Measurements from ENCODE around the gene ORC3. TPM values are rescaled to one million over a fixed set of nuclear protein-coding genes. Genes with fewer than 3 reads are reported as not detected.

Gene ORC3
- total RNA-seq, 1 experiment from 2014 or later, result 46.5 TPM

DNA sequence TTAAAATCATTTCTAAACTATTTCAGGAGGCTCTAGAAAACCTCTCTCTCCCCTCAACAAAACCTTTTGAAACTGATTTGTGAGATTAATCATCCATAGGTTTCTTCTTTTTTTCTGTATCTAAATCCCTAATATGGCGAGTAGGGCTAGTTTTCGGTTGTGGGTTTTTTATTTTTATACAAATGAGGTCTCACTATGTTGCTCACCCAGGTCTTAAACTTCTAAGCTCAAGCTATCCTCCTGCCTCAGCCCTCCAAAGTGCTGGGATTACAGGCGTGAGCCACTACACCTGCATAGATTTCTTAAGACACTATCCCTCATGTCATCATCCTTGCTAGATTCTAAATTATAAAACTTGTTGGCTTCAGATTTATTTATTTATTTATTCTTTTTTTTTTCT lies 43.9 kb downstream of the ORC3 start:
- no peak for DNase-seq (ENCODE audit: low spot score)
- no peak overlapping the region for H3K27ac ChIP-seq (ENCODE audit: low read depth, low read length, poor library complexity, severe bottlenecking)
- H3K4me3 ChIP-seq (ENCODE audit: low read depth, low read length, poor library complexity, severe bottlenecking), result no peak overlapping the region
- H3K36me3 ChIP-seq (ENCODE audit: insufficient read depth, low read length, poor library complexity, severe bottlenecking), result peaks cover 3% of the 10 kb centered on the region
- CTCF ChIA-PET, result no interaction called here
- no peaks in the 10 kb centered on the region for H3K4me1 ChIP-seq (ENCODE audit: insufficient read depth, low read length, poor library complexity, severe bottlenecking)
- POLR2A ChIA-PET (ENCODE audit: low non-redundant PET), result no interaction called here
- TF ChIP-seq, protein P1, sequence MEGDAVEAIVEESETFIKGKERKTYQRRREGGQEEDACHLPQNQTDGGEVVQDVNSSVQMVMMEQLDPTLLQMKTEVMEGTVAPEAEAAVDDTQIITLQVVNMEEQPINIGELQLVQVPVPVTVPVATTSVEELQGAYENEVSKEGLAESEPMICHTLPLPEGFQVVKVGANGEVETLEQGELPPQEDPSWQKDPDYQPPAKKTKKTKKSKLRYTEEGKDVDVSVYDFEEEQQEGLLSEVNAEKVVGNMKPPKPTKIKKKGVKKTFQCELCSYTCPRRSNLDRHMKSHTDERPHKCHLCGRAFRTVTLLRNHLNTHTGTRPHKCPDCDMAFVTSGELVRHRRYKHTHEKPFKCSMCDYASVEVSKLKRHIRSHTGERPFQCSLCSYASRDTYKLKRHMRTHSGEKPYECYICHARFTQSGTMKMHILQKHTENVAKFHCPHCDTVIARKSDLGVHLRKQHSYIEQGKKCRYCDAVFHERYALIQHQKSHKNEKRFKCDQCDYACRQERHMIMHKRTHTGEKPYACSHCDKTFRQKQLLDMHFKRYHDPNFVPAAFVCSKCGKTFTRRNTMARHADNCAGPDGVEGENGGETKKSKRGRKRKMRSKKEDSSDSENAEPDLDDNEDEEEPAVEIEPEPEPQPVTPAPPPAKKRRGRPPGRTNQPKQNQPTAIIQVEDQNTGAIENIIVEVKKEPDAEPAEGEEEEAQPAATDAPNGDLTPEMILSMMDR (conservative IDR thresholded peaks at IDR 0.05; ENCODE audit: low read depth, low read length), result no peak
- TF ChIP-seq EZH2 (IDR thresholded peaks at IDR 0.05; ENCODE audit: borderline replicate concordance, low read depth, low read length, poor library complexity, severe bottlenecking), result no peak
- intact Hi-C loops (cut with micrococcal nuclease; ENCODE audit: unreplicated experiment), result no loop called here
- no TSS peak for BruUV-seq (replicated peaks)
- no peaks in the 10 kb centered on the region for H3K9me3 ChIP-seq (ENCODE audit: low read depth, low read length, poor library complexity, severe bottlenecking)
- H3K27me3 ChIP-seq (replicated peaks; ENCODE audit: insufficient read depth, low read depth, low read length, poor library complexity), result no peaks in the 10 kb centered on the region

- Histone ChIP-seq H3K36me3 (ENCODE audit: insufficient read depth, low read length, poor library complexity, severe bottlenecking) (peaks cover 8% of the 10 kb centered on the region), H3K27me3 (replicated peaks; ENCODE audit: insufficient read depth, low read depth, low read length, poor library complexity) (no peaks in the 10 kb centered on the region), H3K4me3 (ENCODE audit: low read depth, low read length, poor library complexity, severe bottlenecking) (no peak overlapping the region), H3K9me3 (ENCODE audit: low read depth, low read length, poor library complexity, severe bottlenecking) (no peaks in the 10 kb centered on the region), H3K27ac (ENCODE audit: low read depth, low read length, poor library complexity, severe bottlenecking) (no peak overlapping the region), H3K4me1 (ENCODE audit: insufficient read depth, low read length, poor library complexity, severe bottlenecking) (no peaks in the 10 kb centered on the region)
- CTCF ChIA-PET, result no interaction called here
- POLR2A ChIA-PET (ENCODE audit: low non-redundant PET), result no interaction called here
- intact Hi-C loops (cut with micrococcal nuclease; ENCODE audit: unreplicated experiment), result no loop called here
- no TSS peak for BruUV-seq (replicated peaks)
- DNase-seq (ENCODE audit: low spot score), result no peak
- no peak for TF ChIP-seq EZH2 (IDR thresholded peaks at IDR 0.05; ENCODE audit: borderline replicate concordance, low read depth, low read length, poor library complexity, severe bottlenecking)
- TF ChIP-seq, protein P1 (conservative IDR thresholded peaks at IDR 0.05; ENCODE audit: low read depth, low read length), result no peak
These were observed 46.4 kb downstream of the ORC3 start for GRCh38 chr6:87636315-87636714.

- POLR2A ChIA-PET (ENCODE audit: low non-redundant PET), result no interaction called here
- no peaks in the 10 kb centered on the region for H3K4me1 ChIP-seq (ENCODE audit: insufficient read depth, low read length, poor library complexity, severe bottlenecking)
- H3K36me3 ChIP-seq (ENCODE audit: insufficient read depth, low read length, poor library complexity, severe bottlenecking), result peaks cover 8% of the 10 kb centered on the region
- no peaks in the 10 kb centered on the region for H3K27me3 ChIP-seq (replicated peaks; ENCODE audit: insufficient read depth, low read depth, low read length, poor library complexity)
- no peaks in the 10 kb centered on the region for H3K9me3 ChIP-seq (ENCODE audit: low read depth, low read length, poor library complexity, severe bottlenecking)
- no TSS peak for BruUV-seq (replicated peaks)
- intact Hi-C loops (cut with micrococcal nuclease; ENCODE audit: unreplicated experiment), result no loop called here
- no peak overlapping the region for H3K27ac ChIP-seq (ENCODE audit: low read depth, low read length, poor library complexity, severe bottlenecking)
- no peak for TF ChIP-seq EZH2 (IDR thresholded peaks at IDR 0.05; ENCODE audit: borderline replicate concordance, low read depth, low read length, poor library complexity, severe bottlenecking)
- TF ChIP-seq, protein P1 (conservative IDR thresholded peaks at IDR 0.05; ENCODE audit: low read depth, low read length), result no peak
- no peak overlapping the region for H3K4me3 ChIP-seq (ENCODE audit: low read depth, low read length, poor library complexity, severe bottlenecking)
- CTCF ChIA-PET, result no interaction called here
- DNase-seq (ENCODE audit: low spot score), result no peak
These were observed 47.2 kb downstream of the ORC3 start for GRCh38 chr6:87637106-87637505.
